Ovary (tissue), 3 donors: ENCODE measurements around the gene KIF3C.

ENCODE experiments used
- EP300 ChIP-seq: sonication (generic); formaldehyde crosslinking; IDR thresholded peaks from one replicate; pipeline ENCODE4 v1.6.1; 2017; ENCODE audit warnings: antibody characterized with exemption
- POLR2A ChIP-seq: fragments of 450-650 bp; IDR thresholded peaks from one replicate; pipeline ENCODE4 v1.6.1; 2017; ENCODE audit warnings: antibody characterized with exemption, mild to moderate bottlenecking, moderate library complexity
- TF ChIP-seq, protein P1 (sequence below), 3 donors: fragments of 450-650 bp in 2 of 3; fragments of 200-600 bp in 1 of 3; IDR thresholded peaks; one replicate each; pipeline versions ENCODE4 v1.5.1 to v1.8.0; 2016 to 2022; ENCODE audit warnings: antibody characterized with exemption in 3 of 3, mild to moderate bottlenecking in 1 of 3
- donor health status: DM: no; HTN: no; CAD: no.

DNA sequence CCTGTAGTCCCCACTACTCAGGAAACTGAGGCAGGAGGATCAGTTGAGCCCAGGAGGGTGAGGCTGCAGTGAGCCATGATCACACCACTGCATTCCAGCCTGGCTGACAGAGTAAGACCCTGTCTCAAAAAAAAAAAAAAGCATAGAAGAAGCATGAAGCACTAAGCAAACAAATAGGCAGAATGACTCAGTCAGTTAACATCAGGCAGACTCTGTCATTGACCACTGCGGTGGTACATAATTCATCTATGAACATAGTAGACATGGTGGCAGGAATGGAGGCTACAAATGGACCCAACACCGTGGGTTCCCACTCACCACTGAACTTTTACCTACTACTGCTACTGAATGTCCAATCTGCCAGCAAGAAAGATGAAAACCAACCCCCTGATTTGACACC, 96.4 kb downstream of the KIF3C start:
- TF ChIP-seq, protein P1, sequence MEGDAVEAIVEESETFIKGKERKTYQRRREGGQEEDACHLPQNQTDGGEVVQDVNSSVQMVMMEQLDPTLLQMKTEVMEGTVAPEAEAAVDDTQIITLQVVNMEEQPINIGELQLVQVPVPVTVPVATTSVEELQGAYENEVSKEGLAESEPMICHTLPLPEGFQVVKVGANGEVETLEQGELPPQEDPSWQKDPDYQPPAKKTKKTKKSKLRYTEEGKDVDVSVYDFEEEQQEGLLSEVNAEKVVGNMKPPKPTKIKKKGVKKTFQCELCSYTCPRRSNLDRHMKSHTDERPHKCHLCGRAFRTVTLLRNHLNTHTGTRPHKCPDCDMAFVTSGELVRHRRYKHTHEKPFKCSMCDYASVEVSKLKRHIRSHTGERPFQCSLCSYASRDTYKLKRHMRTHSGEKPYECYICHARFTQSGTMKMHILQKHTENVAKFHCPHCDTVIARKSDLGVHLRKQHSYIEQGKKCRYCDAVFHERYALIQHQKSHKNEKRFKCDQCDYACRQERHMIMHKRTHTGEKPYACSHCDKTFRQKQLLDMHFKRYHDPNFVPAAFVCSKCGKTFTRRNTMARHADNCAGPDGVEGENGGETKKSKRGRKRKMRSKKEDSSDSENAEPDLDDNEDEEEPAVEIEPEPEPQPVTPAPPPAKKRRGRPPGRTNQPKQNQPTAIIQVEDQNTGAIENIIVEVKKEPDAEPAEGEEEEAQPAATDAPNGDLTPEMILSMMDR (IDR thresholded peaks at IDR 0.05): no peak
- no peak for TF ChIP-seq EP300
- TF ChIP-seq POLR2A: no peak
